Liver (tissue), 9 donors: ENCODE measurements around the gene TTYH3. TPM values are rescaled to one million over a fixed set of nuclear protein-coding genes. Genes with fewer than 3 reads are reported as not detected.

Source experiments
- DNase-seq: peaks from one replicate; pipeline ENCODE4 v3.0.0-alpha.2; 2017; ENCODE audit warnings: low spot score
- H3K27ac ChIP-seq, 2 donors: one replicate each; pipeline ENCODE4 v1.7.0; 2013; ENCODE audit warnings: inconsistent platforms in 2 of 2, low read length in 2 of 2, control low read depth in 1 of 2, low read depth in 1 of 2, mild to moderate bottlenecking in 1 of 2
- H3K27me3 ChIP-seq, 4 donors: one replicate each; pipeline versions ENCODE4 v1.6.1 to v1.7.0; 2013; ENCODE audit warnings: low read length in 3 of 4, inconsistent platforms in 1 of 4, mild to moderate bottlenecking in 1 of 4, moderate library complexity in 1 of 4; ENCODE audit not compliant: control insufficient read depth in 4 of 4, insufficient read depth in 4 of 4
- H3K36me3 ChIP-seq, 4 donors: one replicate each; pipeline versions ENCODE4 v1.6.1 to v1.7.0; 2013; ENCODE audit warnings: low read length in 3 of 4, mild to moderate bottlenecking in 3 of 4, low read depth in 1 of 4, moderate library complexity in 1 of 4; ENCODE audit not compliant: control insufficient read depth in 4 of 4, insufficient read depth in 3 of 4
- H3K4me1 ChIP-seq, 4 donors: one replicate each; pipeline versions ENCODE4 v1.6.1 to v1.7.0; 2013; ENCODE audit warnings: low read length in 3 of 4, mild to moderate bottlenecking in 3 of 4, moderate library complexity in 1 of 4; ENCODE audit not compliant: control insufficient read depth in 4 of 4, insufficient read depth in 4 of 4
- H3K4me3 ChIP-seq, 3 donors: one replicate each; pipeline versions ENCODE4 v1.6.1 to v1.7.0; 2013; ENCODE audit warnings: low read length in 3 of 3, control low read depth in 1 of 3, low read depth in 1 of 3, mild to moderate bottlenecking in 1 of 3
- H3K9ac ChIP-seq, 2 donors: one replicate each; pipeline ENCODE4 v1.7.0; 2013; ENCODE audit warnings: low read length in 2 of 2, mild to moderate bottlenecking in 2 of 2, moderate library complexity in 2 of 2, control low read depth in 1 of 2, low read depth in 1 of 2
- H3K9me3 ChIP-seq, 4 donors: one replicate each; pipeline versions ENCODE4 v1.6.1 to v1.7.0; 2013; ENCODE audit warnings: low read length in 3 of 4; ENCODE audit not compliant: control insufficient read depth in 4 of 4
- ATF3 ChIP-seq: IDR thresholded peaks from 2 replicates; pipeline ENCODE4 v1.6.1; 2016; ENCODE audit warnings: antibody characterized with exemption
- CTCF ChIP-seq: fragments of 150-350 bp; IDR thresholded peaks from 2 replicates; pipeline ENCODE4 v1.5.1; 2017; ENCODE audit warnings: improper control_type of control experiment, low read depth, low read length; ENCODE audit not compliant: missing input control
- EGR1 ChIP-seq, 2 donors: IDR thresholded peaks; 2 replicates each; pipeline ENCODE4 v1.6.1; 2016 to 2018; ENCODE audit warnings: antibody characterized with exemption in 2 of 2, low read depth in 2 of 2
- FOXA1 ChIP-seq: IDR thresholded peaks from 2 replicates; pipeline ENCODE4 v1.6.1; 2016; ENCODE audit warnings: antibody characterized with exemption
- FOXA2 ChIP-seq: IDR thresholded peaks from 2 replicates; pipeline ENCODE4 v1.6.1; 2016; ENCODE audit warnings: antibody characterized with exemption
- GABPA ChIP-seq, 2 donors: IDR thresholded peaks in 1 of 2; conservative IDR thresholded peaks in 1 of 2; 2 replicates each; pipeline ENCODE4 v1.6.1; 2016; ENCODE audit warnings: antibody characterized with exemption in 2 of 2, mild to moderate bottlenecking in 1 of 2, moderate library complexity in 1 of 2
- HNF4A ChIP-seq, 2 donors: conservative IDR thresholded peaks; 2 replicates each; pipeline ENCODE4 v1.6.1; 2016; ENCODE audit warnings: antibody characterized with exemption in 2 of 2, mild to moderate bottlenecking in 2 of 2
- HNF4G ChIP-seq: IDR thresholded peaks from 2 replicates; pipeline ENCODE4 v1.6.1; 2016; ENCODE audit warnings: antibody characterized with exemption
- JUND ChIP-seq, 2 donors: IDR thresholded peaks; 2 replicates each; pipeline ENCODE4 v1.6.1; 2016; ENCODE audit warnings: antibody characterized with exemption in 2 of 2
- RAD21 ChIP-seq, 2 donors: IDR thresholded peaks; 2 replicates each; pipeline ENCODE4 v1.6.1; 2016; ENCODE audit warnings: antibody characterized with exemption in 2 of 2, mild to moderate bottlenecking in 2 of 2
- RXRA ChIP-seq, 2 donors: IDR thresholded peaks; 2 replicates each; pipeline ENCODE4 v1.6.1; 2017 to 2018; ENCODE audit warnings: antibody characterized with exemption in 2 of 2, mild to moderate bottlenecking in 1 of 2
- SP1 ChIP-seq: IDR thresholded peaks from 2 replicates; pipeline ENCODE4 v1.6.1; 2018; ENCODE audit warnings: antibody characterized with exemption, mild to moderate bottlenecking
- YY1 ChIP-seq: IDR thresholded peaks from 2 replicates; pipeline ENCODE4 v1.6.1; 2016; ENCODE audit warnings: antibody characterized with exemption, mild to moderate bottlenecking
- ZBTB33 ChIP-seq: IDR thresholded peaks from 2 replicates; pipeline ENCODE4 v1.6.1; 2016; ENCODE audit warnings: antibody characterized with exemption
- WGBS: extraction: QIAGEN DNeasy Blood & Tissue Kit; methylation state at CpG from one replicate; pipeline ENCODE4 v1.1.7; 2013; 5-methylcytosine and 5-hydroxymethylcytosine counted together
- polyA plus RNA-seq, 2 donors: library from polyadenylated mRNA; stranded (reverse) in 1 of 2; unstranded in 1 of 2; fragments of 200-250 nt in 1 of 2; fragments of >200 nt in 1 of 2; fragmentation: Nextera tagmentation in 1 of 2; extraction: Ambion mirVana in 1 of 2; gene quantifications; one replicate each; pipeline versions ENCODE4 v1.2.1 to v1.2.3, GENCODE V29; 2013 to 2015
- total RNA-seq, 2 donors: library from RNA; depleted of rRNA; stranded (reverse); fragments of >200 nt; gene quantifications; one replicate each; pipeline ENCODE4 v1.2.3, GENCODE V29; 2014
- TF ChIP-seq, protein P1 (sequence below): IDR thresholded peaks from 2 replicates; pipeline ENCODE4 v1.6.1; 2016; ENCODE audit warnings: antibody characterized with exemption
- donor health status: healthy.
- donor health status: healthy.
- donor health status: healthy.
- donor health status: healthy.
- donor health status: healthy.

Gene TTYH3
- total and polyA plus RNA-seq, 4 donors = 8.2 to 19.6 (median 17.4) TPM

- WGBS = 97% methylated on average over 29 of the region's 29 CpGs
- Histone ChIP-seq H3K4me1 (no peaks in the 10 kb centered on the region), H3K36me3 (peaks cover 0 to 8% (median 0%) of the 10 kb centered on the region in 4 donors), H3K9me3 (no peaks in the 10 kb centered on the region), H3K27ac (no peak overlapping the region), H3K27me3 (no peaks in the 10 kb centered on the region), H3K4me3 (no peak overlapping the region), H3K9ac (no peak overlapping the region)
- TF ChIP-seq JUND (IDR thresholded peaks at IDR 0.05) (no peak), RXRA (IDR thresholded peaks at IDR 0.05) (no peak), GABPA (IDR thresholded peaks at IDR 0.05 in 1 of 2, conservative IDR thresholded peaks at IDR 0.05 in 1 of 2) (no peak), HNF4A (conservative IDR thresholded peaks at IDR 0.05) (no peak), HNF4G (no peak), ZBTB33 (no peak), YY1 (no peak), FOXA1 (no peak), SP1 (no peak), EGR1 (IDR thresholded peaks at IDR 0.05; ENCODE audit: low read depth in 2 of 2) (no peak), CTCF (no peak), RAD21 (IDR thresholded peaks at IDR 0.05) (no peak), FOXA2 (no peak)
- TF ChIP-seq, protein P1, sequence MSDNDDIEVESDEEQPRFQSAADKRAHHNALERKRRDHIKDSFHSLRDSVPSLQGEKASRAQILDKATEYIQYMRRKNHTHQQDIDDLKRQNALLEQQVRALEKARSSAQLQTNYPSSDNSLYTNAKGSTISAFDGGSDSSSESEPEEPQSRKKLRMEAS = no peak
- DNase-seq = no peak
Measured at GRCh38 chr7:2604608-2605174, 27.1 kb upstream of the TTYH3 start.

DNA sequence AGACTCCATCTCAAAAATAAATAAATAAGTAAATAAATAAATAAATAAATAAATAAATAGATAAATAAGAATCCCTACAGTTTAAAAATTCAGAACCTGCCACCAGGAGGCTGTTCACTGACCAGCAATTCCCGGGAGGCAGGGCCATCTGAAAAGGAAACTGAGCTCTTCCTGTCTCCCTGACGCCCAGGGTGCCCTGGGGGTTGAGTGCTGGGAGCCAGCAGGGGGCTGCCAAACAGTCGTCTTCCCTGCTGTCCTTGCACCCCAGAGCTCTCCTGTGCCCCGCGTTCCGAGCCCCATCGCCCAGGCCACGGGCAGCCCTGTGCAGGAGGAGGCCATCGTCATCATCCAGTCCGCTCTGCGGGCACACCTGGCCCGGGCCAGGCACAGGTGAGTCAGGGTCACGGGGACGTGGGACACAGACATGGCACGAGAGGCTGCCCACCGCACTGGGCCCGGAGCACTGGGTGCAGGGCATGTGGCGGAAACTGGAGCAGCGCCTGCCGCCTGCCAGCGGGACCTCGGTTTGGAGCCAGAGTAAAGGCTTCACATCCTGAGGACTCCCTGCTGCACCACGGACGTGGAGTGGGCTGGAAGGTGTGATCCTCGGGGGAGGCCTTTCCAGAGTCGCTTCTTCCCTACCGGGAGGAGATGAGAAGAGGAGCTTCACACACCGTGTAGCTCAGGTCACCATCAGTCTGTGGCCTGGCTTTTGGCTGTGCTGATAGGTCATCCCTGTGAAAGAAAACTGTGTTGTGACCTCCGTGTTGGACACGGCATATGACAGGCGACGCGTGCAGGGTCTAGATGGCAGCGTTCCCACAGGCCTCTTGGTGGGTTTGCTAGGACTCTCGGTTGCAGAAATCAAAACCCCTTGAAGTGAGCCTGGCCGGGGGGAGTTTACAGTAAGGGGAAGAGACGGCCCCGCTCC, 25.9 kb upstream of the TTYH3 start:
- no peak for DNase-seq
- Histone ChIP-seq H3K4me3 (no peak overlapping the region), H3K4me1 (no peaks in the 10 kb centered on the region), H3K9ac (no peak overlapping the region), H3K27me3 (no peaks in the 10 kb centered on the region), H3K36me3 (peaks cover 0 to 3% (median 0%) of the 10 kb centered on the region in 4 donors), H3K9me3 (no peaks in the 10 kb centered on the region), H3K27ac (no peak overlapping the region)
- TF ChIP-seq RAD21 (IDR thresholded peaks at IDR 0.05) (no peak), ATF3 (no peak)
- WGBS = 92% methylated on average over 38 of the region's 38 CpGs
